Measurements from ENCODE around the gene NRBP1. TPM values are rescaled to one million over a fixed set of nuclear protein-coding genes. Genes with fewer than 3 reads are reported as not detected.
"Not testable (repeated sequence)": the region's sequence is repeated elsewhere in the genome, so short reads cannot be mapped to it uniquely, and the experiment has no call there.

The NRBP1 gene
- total RNA-seq, 1 experiment from 2014 or later = 66.6 TPM

DNA sequence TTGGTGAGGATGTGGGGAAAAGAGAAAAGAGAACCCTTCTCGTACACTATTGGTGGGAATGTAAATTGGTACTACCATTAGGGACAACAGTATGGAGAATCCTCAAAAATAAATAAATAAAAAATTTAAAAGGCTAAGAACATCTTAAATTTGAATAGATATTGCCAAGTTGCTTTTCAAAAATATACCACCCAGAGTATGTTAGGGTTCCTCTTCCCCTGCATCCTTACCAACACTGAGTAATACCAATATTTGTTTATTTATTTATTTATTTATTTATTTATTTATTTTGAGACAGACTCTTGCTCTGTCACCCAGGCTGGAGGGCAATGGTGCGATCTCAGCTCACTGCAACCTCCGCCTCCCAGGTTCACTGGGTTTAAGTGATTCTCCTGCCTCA is 5.5 kb upstream of the NRBP1 start:
- H3K9me2 ChIP-seq (replicated peaks; ENCODE audit: low read length) = no peaks in the 10 kb centered on the region
- H3K27ac ChIP-seq (ENCODE audit: low read length) = no peak overlapping the region
- no peaks in the 10 kb centered on the region for H3K79me2 ChIP-seq (ENCODE audit: low read length)
- no peak overlapping the region for H3K4me3 ChIP-seq (ENCODE audit: low read length)
- POLR2A ChIA-PET (ENCODE audit: unreplicated experiment) = no interaction called here
- no peak overlapping the region for H3K9ac ChIP-seq (ENCODE audit: low read length)
- H4K20me1 ChIP-seq (ENCODE audit: low read length) = no peaks in the 10 kb centered on the region
- H3K4me1 ChIP-seq (ENCODE audit: insufficient read depth, low read length) = 0 out of 2 replicates have a peak, but pooled peaks cover 6% of the 10 kb centered on the region
- DNase-seq (no peak), ATAC-seq (no peak)
- no peaks in the 10 kb centered on the region for H3K9me3 ChIP-seq (ENCODE audit: low read length)
- no peak overlapping the region for H3K4me2 ChIP-seq (ENCODE audit: low read length)
- no TSS peak for BruUV-seq (replicated peaks)
- no peak overlapping the region for H2AFZ ChIP-seq (ENCODE audit: low read length)
- no peaks in the 10 kb centered on the region for H3K36me3 ChIP-seq (ENCODE audit: low read depth, low read length)
- H3K27me3 ChIP-seq (ENCODE audit: low read length) = no peaks in the 10 kb centered on the region
- intact Hi-C loops (cut with micrococcal nuclease) = no loop called here
- TF ChIP-seq EZH2 (IDR thresholded peaks at IDR 0.05; ENCODE audit: low read length, unreplicated experiment) (no peak), EZH2phosphoT487 (IDR thresholded peaks at IDR 0.05; ENCODE audit: borderline replicate concordance, low read length) (no peak)
- TF ChIP-seq, protein P1, sequence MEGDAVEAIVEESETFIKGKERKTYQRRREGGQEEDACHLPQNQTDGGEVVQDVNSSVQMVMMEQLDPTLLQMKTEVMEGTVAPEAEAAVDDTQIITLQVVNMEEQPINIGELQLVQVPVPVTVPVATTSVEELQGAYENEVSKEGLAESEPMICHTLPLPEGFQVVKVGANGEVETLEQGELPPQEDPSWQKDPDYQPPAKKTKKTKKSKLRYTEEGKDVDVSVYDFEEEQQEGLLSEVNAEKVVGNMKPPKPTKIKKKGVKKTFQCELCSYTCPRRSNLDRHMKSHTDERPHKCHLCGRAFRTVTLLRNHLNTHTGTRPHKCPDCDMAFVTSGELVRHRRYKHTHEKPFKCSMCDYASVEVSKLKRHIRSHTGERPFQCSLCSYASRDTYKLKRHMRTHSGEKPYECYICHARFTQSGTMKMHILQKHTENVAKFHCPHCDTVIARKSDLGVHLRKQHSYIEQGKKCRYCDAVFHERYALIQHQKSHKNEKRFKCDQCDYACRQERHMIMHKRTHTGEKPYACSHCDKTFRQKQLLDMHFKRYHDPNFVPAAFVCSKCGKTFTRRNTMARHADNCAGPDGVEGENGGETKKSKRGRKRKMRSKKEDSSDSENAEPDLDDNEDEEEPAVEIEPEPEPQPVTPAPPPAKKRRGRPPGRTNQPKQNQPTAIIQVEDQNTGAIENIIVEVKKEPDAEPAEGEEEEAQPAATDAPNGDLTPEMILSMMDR (conservative IDR thresholded peaks at IDR 0.05; ENCODE audit: low read depth, low read length) = no peak
- H3F3A ChIP-seq (ENCODE audit: low read length, unreplicated experiment) = no peaks in the 10 kb centered on the region
- CTCF ChIA-PET = no interaction called here

DNA sequence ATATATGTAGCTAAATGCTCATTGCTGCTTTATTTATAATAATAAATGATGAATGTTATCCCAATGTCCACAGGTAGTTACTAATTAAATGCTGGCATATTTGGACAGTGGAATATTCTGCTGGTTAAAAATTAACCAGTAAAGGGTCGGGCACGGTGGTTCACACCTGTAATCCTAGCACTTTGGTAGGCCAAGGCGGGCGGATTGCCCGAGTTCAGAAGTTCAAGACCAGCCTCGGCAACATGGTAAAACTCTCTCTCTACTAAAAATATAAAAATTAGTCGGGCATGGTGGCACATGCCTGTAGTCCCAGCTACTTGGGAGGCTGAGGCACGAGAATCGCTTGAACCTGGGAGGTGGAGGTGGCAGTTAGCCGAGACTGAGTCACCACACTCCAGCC is 3.4 kb upstream of the NRBP1 start:
- peaks cover 12% of the 10 kb centered on the region for H3K4me1 ChIP-seq (ENCODE audit: insufficient read depth, low read length)
- H3K4me3 ChIP-seq (ENCODE audit: low read length); H3K27me3 ChIP-seq (ENCODE audit: low read length); H3K27ac ChIP-seq (ENCODE audit: low read length); H3K36me3 ChIP-seq (ENCODE audit: low read depth, low read length); ATAC-seq; BruUV-seq (replicated peaks); H3K9ac ChIP-seq (ENCODE audit: low read length); H4K20me1 ChIP-seq (ENCODE audit: low read length); H3K9me3 ChIP-seq (ENCODE audit: low read length); DNase-seq; intact Hi-C loops (cut with micrococcal nuclease); H2AFZ ChIP-seq (ENCODE audit: low read length); H3K9me2 ChIP-seq (replicated peaks; ENCODE audit: low read length); H3K4me2 ChIP-seq (ENCODE audit: low read length); H3F3A ChIP-seq (ENCODE audit: low read length, unreplicated experiment): not testable (repeated sequence)
- POLR2A ChIA-PET (ENCODE audit: unreplicated experiment) = interaction anchor here (0.6 kb wide), 1 partner anchor 203 kb away, joined by 3 read pairs; the partner anchor contains the start of gene CCDC121
- CTCF ChIA-PET = interaction anchor here (0.6 kb wide), 1 partner anchor 1064 kb away, joined by 4 read pairs; no protein-coding TSS in a partner anchor
- peaks cover 11% of the 10 kb centered on the region for H3K79me2 ChIP-seq (ENCODE audit: low read length)

DNA sequence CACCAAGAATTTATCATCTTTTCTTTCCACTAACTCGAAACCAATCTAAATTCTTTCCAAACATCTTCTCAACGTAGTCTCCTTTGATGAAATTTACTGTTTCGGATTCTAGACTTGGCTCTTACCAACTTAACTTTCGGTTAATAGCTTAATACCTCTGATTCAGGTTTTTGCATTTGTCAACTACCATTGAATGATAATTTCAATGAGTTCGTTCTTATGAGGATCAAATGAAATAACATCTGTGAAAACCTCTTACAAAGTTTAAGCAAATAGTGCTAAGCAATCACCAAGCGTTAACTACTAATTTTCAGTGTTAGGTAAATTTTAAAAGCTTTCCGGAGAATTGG is 593 bp upstream of the NRBP1 start:
- Histone ChIP-seq H3K4me3 (ENCODE audit: low read length) (peak overlapping the region; percentile 85), H3K9ac (ENCODE audit: low read length) (peak overlapping the region; percentile 78), H3K9me3 (ENCODE audit: low read length) (no peaks in the 10 kb centered on the region), H3F3A (ENCODE audit: low read length, unreplicated experiment) (no peaks in the 10 kb centered on the region), H2AFZ (ENCODE audit: low read length) (peak overlapping the region; percentile 90), H3K27me3 (ENCODE audit: low read length) (no peaks in the 10 kb centered on the region), H3K27ac (ENCODE audit: low read length) (peak overlapping the region; percentile 33; the same call in 1 of the 2 replicates), H3K9me2 (replicated peaks; ENCODE audit: low read length) (no peaks in the 10 kb centered on the region), H4K20me1 (ENCODE audit: low read length) (peaks cover 19% of the 10 kb centered on the region), H3K4me1 (ENCODE audit: insufficient read depth, low read length) (peaks cover 19% of the 10 kb centered on the region), H3K36me3 (ENCODE audit: low read depth, low read length) (no peaks in the 10 kb centered on the region), H3K79me2 (ENCODE audit: low read length) (peaks cover 39% of the 10 kb centered on the region), H3K4me2 (ENCODE audit: low read length) (peak overlapping the region; percentile 90)
- DNase-seq (peak; percentile 6), ATAC-seq (no peak)
- intact Hi-C loops (cut with micrococcal nuclease) = loop anchor here (1.0 kb wide), 2 partner anchors 19 to 254 kb away; partner anchors contain the start of gene PPM1G
- TF ChIP-seq EZH2 (IDR thresholded peaks at IDR 0.05; ENCODE audit: low read length, unreplicated experiment) (no peak), EZH2phosphoT487 (IDR thresholded peaks at IDR 0.05; ENCODE audit: borderline replicate concordance, low read length) (no peak)
- TF ChIP-seq, protein P1 (conservative IDR thresholded peaks at IDR 0.05; ENCODE audit: low read depth, low read length) = no peak
- ChIA-PET POLR2A (ENCODE audit: unreplicated experiment) (interaction anchor here (0.5 to 1.4 kb wide), 3 partner anchors 18 to 376 kb away, joined by 3 to 10 read pairs (median 5); partner anchors contain the start of genes AGBL5 and PPM1G), CTCF (no interaction called here)
- BruUV-seq (replicated peaks) = TSS peak; percentile 88

All from PC-3 (cell line).